Heart left ventricle (tissue), 16 donors: Measurements from ENCODE around the gene CHST9. TPM values are rescaled to one million over a fixed set of nuclear protein-coding genes. Genes with fewer than 3 reads are reported as not detected.

Experiments
- ATAC-seq, 4 donors: fragments of 200-7000 bp; cut with Tn5 transposase; one replicate each; pipeline ENCODE4 v1.9.1; 2020 to 2022; ENCODE audit warnings: moderate library complexity in 4 of 4, mild to moderate bottlenecking in 3 of 4, moderate number of reproducible peaks in 1 of 4
- DNase-seq, 5 donors: peaks; one replicate each; pipeline ENCODE4 v3.0.0-alpha.2; 2020
- H3K27ac ChIP-seq, 12 donors: fragments of 200-600 bp; sonication (generic) in 4 of 12; one replicate each; pipeline versions ENCODE4 v1.5.0 to v1.8.0; 2016 to 2022; ENCODE audit warnings: mild to moderate bottlenecking in 2 of 12
- H3K27me3 ChIP-seq, 9 donors: fragments of 200-600 bp; sonication (generic) in 2 of 9; one replicate each; pipeline versions ENCODE4 v1.5.1 to v1.8.0; 2016 to 2022; ENCODE audit warnings: mild to moderate bottlenecking in 3 of 9
- H3K36me3 ChIP-seq, 9 donors: fragments of 200-600 bp; sonication (generic) in 2 of 9; one replicate each; pipeline versions ENCODE4 v1.5.0 to v1.8.0; 2018 to 2022; ENCODE audit warnings: mild to moderate bottlenecking in 2 of 9
- H3K4me1 ChIP-seq, 12 donors: fragments of 200-600 bp; sonication (generic) in 4 of 12; one replicate each; pipeline versions ENCODE4 v1.5.0 to v1.8.0; 2016 to 2022; ENCODE audit warnings: mild to moderate bottlenecking in 3 of 12
- H3K4me3 ChIP-seq, 12 donors: fragments of 200-600 bp; sonication (generic) in 4 of 12; one replicate each; pipeline versions ENCODE4 v1.5.0 to v1.8.0; 2017 to 2022; ENCODE audit warnings: mild to moderate bottlenecking in 9 of 12, moderate library complexity in 4 of 12
- H3K9me3 ChIP-seq, 12 donors: fragments of 200-600 bp; sonication (generic) in 4 of 12; one replicate each; pipeline versions ENCODE4 v1.5.0 to v1.8.0; 2016 to 2022; ENCODE audit warnings: mild to moderate bottlenecking in 1 of 12
- POLR2A ChIP-seq, 2 donors: fragments of 450-650 bp; IDR thresholded peaks; one replicate each; pipeline ENCODE4 v1.6.1; 2017; ENCODE audit warnings: antibody characterized with exemption in 2 of 2, mild to moderate bottlenecking in 2 of 2, moderate library complexity in 2 of 2
- WGBS, 4 donors: extraction: QIAGEN DNeasy Blood & Tissue Kit in 2 of 4; methylation state at CpG; one replicate each; pipeline versions ENCODE4 v1.1.5 to v1.1.7; 2013 to 2018; 5-methylcytosine and 5-hydroxymethylcytosine counted together
- intact Hi-C, 10 donors: fragments of 100-400 bp; cut with DNase I; formaldehyde crosslinking; loops; one replicate each; pipeline versions ENCODE4 v1.11.1 to v1.14.2; 2022
- polyA plus RNA-seq, 2 donors: library from polyadenylated mRNA; stranded (reverse); fragments of 200-250 nt; gene quantifications; one replicate each; pipeline ENCODE4 v1.2.3, GENCODE V29; 2013
- total RNA-seq, 9 donors: library from RNA; depleted of rRNA in 2 of 9; stranded (reverse); fragments of >200 nt in 2 of 9; fragmentation: NEBNext Ultra II Directional in 3 of 9; extraction: Animal tissue kit (Norgen Biotek cat#: 25700) in 3 of 9; gene quantifications; one replicate each; pipeline versions ENCODE4 v1.1.0 to v1.2.4, GENCODE V29; 2016 to 2023
- TF ChIP-seq, protein P1 (sequence below), 12 donors: fragments of 200-600 bp; sonication (generic) in 4 of 12; IDR thresholded peaks; one replicate each; pipeline versions ENCODE4 v1.5.0 to v1.8.0; 2018 to 2022; ENCODE audit warnings: antibody characterized with exemption in 12 of 12, mild to moderate bottlenecking in 5 of 12
- donor health status: ischemic (EF 13 %, LVEDD 7.1; RV severe dilation, severe dysfunction).
- donor health status: healthy with polysubstance abuse.
- donor health status: DM: no; HTN: yes; CAD: no.
- donor health status: DM: no; HTN: no; CAD: no.
- donor health status: ischemic (EF 25% LVEDD 6.9; RV normal size, moderate dysfunction).
- donor health status: ischemic (EF 25% LVEDD 5.7; RV mildly dilated, moderate dysfunction).
- donor health status: healthy.
- donor health status: DM: yes; HTN: yes; CAD: no.
- donor health status: ischemic (EF 35%, LVEDD 5.7; RV mildly dilated, moderate dysfunction).
- donor health status: nonischemic (EF 11% LVEDD 7.7; RV severe dilation, severe dysfunction).
- donor health status: DM: yes; HTN: yes; CAD: no.
- donor health status: PGD.
- donor health status: ischemic (EF 29% LVEDD 5.4; RV normal size, mild dysfunction).
- donor health status: nonischemic (EF 23%, LVEDD 6.1; RV moderate dilation, normal function).

The CHST9 gene
- total and polyA plus RNA-seq, 11 donors, result 0.03 to 20.2 (median 4.1) TPM

- TF ChIP-seq, protein P1, sequence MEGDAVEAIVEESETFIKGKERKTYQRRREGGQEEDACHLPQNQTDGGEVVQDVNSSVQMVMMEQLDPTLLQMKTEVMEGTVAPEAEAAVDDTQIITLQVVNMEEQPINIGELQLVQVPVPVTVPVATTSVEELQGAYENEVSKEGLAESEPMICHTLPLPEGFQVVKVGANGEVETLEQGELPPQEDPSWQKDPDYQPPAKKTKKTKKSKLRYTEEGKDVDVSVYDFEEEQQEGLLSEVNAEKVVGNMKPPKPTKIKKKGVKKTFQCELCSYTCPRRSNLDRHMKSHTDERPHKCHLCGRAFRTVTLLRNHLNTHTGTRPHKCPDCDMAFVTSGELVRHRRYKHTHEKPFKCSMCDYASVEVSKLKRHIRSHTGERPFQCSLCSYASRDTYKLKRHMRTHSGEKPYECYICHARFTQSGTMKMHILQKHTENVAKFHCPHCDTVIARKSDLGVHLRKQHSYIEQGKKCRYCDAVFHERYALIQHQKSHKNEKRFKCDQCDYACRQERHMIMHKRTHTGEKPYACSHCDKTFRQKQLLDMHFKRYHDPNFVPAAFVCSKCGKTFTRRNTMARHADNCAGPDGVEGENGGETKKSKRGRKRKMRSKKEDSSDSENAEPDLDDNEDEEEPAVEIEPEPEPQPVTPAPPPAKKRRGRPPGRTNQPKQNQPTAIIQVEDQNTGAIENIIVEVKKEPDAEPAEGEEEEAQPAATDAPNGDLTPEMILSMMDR (IDR thresholded peaks at IDR 0.05), result no peak
- TF ChIP-seq POLR2A (IDR thresholded peaks at IDR 0.05), result no peak
- Histone ChIP-seq H3K9me3 (no peaks in the 10 kb centered on the region), H3K27me3 (no peaks in the 10 kb centered on the region), H3K4me1 (peaks cover 0 to 10% (median 0%) of the 10 kb centered on the region in 12 donors), H3K27ac (no peak overlapping the region), H3K36me3 (no peaks in the 10 kb centered on the region), H3K4me3 (no peak overlapping the region)
- no peak for DNase-seq
- intact Hi-C loops, result loop anchor here in 1 of 10 donors (10.0 kb wide), 1 partner anchor 154 kb away; the partner anchor contains the start of gene CHST9
- ATAC-seq, result no peak
- 46 to 65% (median 57%) methylated on average over 9 of the region's 9 CpGs for WGBS, 4 donors
Measured at GRCh38 chr18:27030421-27030820, 154.7 kb downstream of the CHST9 start.

GRCh38 chr18:27022477-27022876 lies 162.6 kb downstream of the CHST9 start:
- DNase-seq (no peak), ATAC-seq (no peak)
- intact Hi-C loops, result loop anchor here in 3 of 10 donors (5.0 to 10.0 kb wide), 3 partner anchors 162 to 582 kb away; partner anchors contain the start of gene CHST9 (in 1 of the 3)
- 43 to 53% (median 47%) methylated on average over 3 of the region's 3 CpGs for WGBS, 4 donors
- Histone ChIP-seq H3K9me3 (no peaks in the 10 kb centered on the region), H3K4me3 (no peak overlapping the region), H3K27ac (no peak overlapping the region), H3K36me3 (no peaks in the 10 kb centered on the region), H3K4me1 (peaks cover 0 to 9% (median 0%) of the 10 kb centered on the region in 12 donors), H3K27me3 (no peaks in the 10 kb centered on the region)
- TF ChIP-seq, protein P1 (IDR thresholded peaks at IDR 0.05), result no peak
- no peak for TF ChIP-seq POLR2A (IDR thresholded peaks at IDR 0.05)

GRCh38 chr18:27017901-27018500 lies 167.1 kb downstream of the CHST9 start:
- Histone ChIP-seq H3K9me3 (no peaks in the 10 kb centered on the region), H3K4me1 (peaks cover 0 to 9% (median 0%) of the 10 kb centered on the region in 12 donors), H3K27ac (no peak overlapping the region), H3K4me3 (no peak overlapping the region), H3K27me3 (no peaks in the 10 kb centered on the region), H3K36me3 (no peaks in the 10 kb centered on the region)
- DNase-seq (no peak), ATAC-seq (peak in 2 of 4 donors; percentile 54 to 76)
- intact Hi-C loops, result loop anchor here in 9 of 10 donors (1.0 to 5.0 kb wide), 7 partner anchors 164 to 581 kb away; partner anchors contain the start of gene CHST9 (in 1 of the 9)
- TF ChIP-seq, protein P1 (IDR thresholded peaks at IDR 0.05), result peak; percentile 31 to 68 (median 56)
- no peak for TF ChIP-seq POLR2A (IDR thresholded peaks at IDR 0.05)
- 52 to 68% (median 65%) methylated on average over 2 of the region's 2 CpGs for WGBS, 4 donors

GRCh38 chr18:27014841-27015240 lies 170.3 kb downstream of the CHST9 start:
- DNase-seq, result no peak
- Histone ChIP-seq H3K4me1 (peaks cover 0 to 9% (median 0%) of the 10 kb centered on the region in 12 donors), H3K27me3 (no peaks in the 10 kb centered on the region), H3K9me3 (no peaks in the 10 kb centered on the region), H3K27ac (no peak overlapping the region), H3K36me3 (no peaks in the 10 kb centered on the region), H3K4me3 (no peak overlapping the region)
- ATAC-seq, result no peak
- WGBS, 4 donors, result 66 to 80% (median 68%) methylated on average over 1 of the region's 1 CpG
- TF ChIP-seq POLR2A (IDR thresholded peaks at IDR 0.05), result no peak
- TF ChIP-seq, protein P1 (IDR thresholded peaks at IDR 0.05), result no peak
- intact Hi-C loops, result loop anchor here in 5 of 10 donors (5.0 kb wide), 4 partner anchors 167 to 582 kb away; partner anchors contain the start of gene CHST9 (in 1 of the 5)
